Midbrain (tissue), 1 donor: ENCODE data around the gene NCKAP5.

Experiments used
- DNase-seq: peaks from one replicate; lab custom pipeline; 2025; lab: John Stamatoyannopoulos, UW

NCKAP5 gene

GRCh38 chr2:132941296-132942020 lies 626.8 kb downstream of the NCKAP5 start:
- DNase-seq = no peak

- DNase-seq = no peak
Observed at GRCh38 chr2:132937629-132938028, 630.6 kb downstream of the NCKAP5 start.

GRCh38 chr2:132936791-132937190 lies 631.5 kb downstream of the NCKAP5 start:
- no peak for DNase-seq

GRCh38 chr2:132936261-132936660 lies 632.0 kb downstream of the NCKAP5 start:
- DNase-seq = no peak

- DNase-seq = no peak
Observed at GRCh38 chr2:132929786-132930185, 638.5 kb downstream of the NCKAP5 start.

- no peak for DNase-seq
Observed at GRCh38 chr2:132923787-132924186, 644.5 kb downstream of the NCKAP5 start.

- no peak for DNase-seq
Observed at GRCh38 chr2:132915812-132916549, 652.3 kb downstream of the NCKAP5 start.

- DNase-seq = peak; percentile 7
Observed at GRCh38 chr2:132911726-132912724, 656.2 kb downstream of the NCKAP5 start.

GRCh38 chr2:132910432-132910831 lies 657.8 kb downstream of the NCKAP5 start:
- DNase-seq = no peak

- DNase-seq = no peak
Observed at GRCh38 chr2:132909427-132909826, 658.8 kb downstream of the NCKAP5 start.

- no peak for DNase-seq
Observed at GRCh38 chr2:132904142-132904842, 664.0 kb downstream of the NCKAP5 start.

GRCh38 chr2:132902626-132903025 lies 665.6 kb downstream of the NCKAP5 start:
- DNase-seq = no peak

GRCh38 chr2:132901661-132902060 lies 666.6 kb downstream of the NCKAP5 start:
- DNase-seq = no peak

GRCh38 chr2:132897111-132897510 lies 671.2 kb downstream of the NCKAP5 start:
- no peak for DNase-seq

- DNase-seq = no peak
Observed at GRCh38 chr2:132896073-132896472, 672.2 kb downstream of the NCKAP5 start.

GRCh38 chr2:132891498-132891897 lies 676.8 kb downstream of the NCKAP5 start:
- no peak for DNase-seq

GRCh38 chr2:132886574-132886973 lies 681.7 kb downstream of the NCKAP5 start:
- DNase-seq = no peak

GRCh38 chr2:132884705-132885104 lies 683.6 kb downstream of the NCKAP5 start:
- no peak for DNase-seq

GRCh38 chr2:132884292-132884691 lies 684.0 kb downstream of the NCKAP5 start:
- DNase-seq = no peak

- DNase-seq = no peak
Observed at GRCh38 chr2:132883430-132883829, 684.8 kb downstream of the NCKAP5 start.

GRCh38 chr2:132881546-132881945 lies 686.7 kb downstream of the NCKAP5 start:
- DNase-seq = no peak

- no peak for DNase-seq
Observed at GRCh38 chr2:132877923-132878322, 690.3 kb downstream of the NCKAP5 start.
